SK-N-SH (cell line): ENCODE data around the gene CIPC. TPM values are rescaled to one million over a fixed set of nuclear protein-coding genes. Genes with fewer than 3 reads are reported as not detected.

ENCODE experiments used
- CTCF ChIA-PET: fragments of 300-600, 350-600 bp; formaldehyde crosslinking; extraction: SDS; loops from one replicate; lab custom pipeline; 2021; lab: Yijun Ruan, JAX
- POLR2A ChIA-PET: fragments of 350-600 bp; sonication (Branson Sonifier 250); formaldehyde crosslinking; extraction: SDS; loops from one replicate; lab custom pipeline; 2020; ENCODE audit warnings: antibody characterized with exemption, inconsistent platforms; lab: Yijun Ruan, JAX
- DNase-seq: peaks from one replicate; pipeline ENCODE4 v3.0.0; 2012
- H2AFZ ChIP-seq: fragments of 200-600 bp; sonication (generic); 2 replicates; pipeline ENCODE4 v1.8.1; 2016; ENCODE audit warnings: antibody characterized with exemption, mild to moderate bottlenecking, low read depth
- H3F3A ChIP-seq: fragments of 200-600 bp; sonication (generic); replicated peaks from 2 replicates; pipeline ENCODE3; 2016; ENCODE audit warnings: antibody characterized with exemption, mild to moderate bottlenecking; ENCODE audit not compliant: insufficient read depth
- H3K27ac ChIP-seq, 2 experiments: fragments of 200-500 bp in 1 of 2; fragments of 200-600 bp in 1 of 2; sonication (Bioruptor generic) in 1 of 2; sonication (generic), shearing (Covaris generic) in 1 of 2; 2 replicates each; pipeline versions ENCODE4 v1.5.1 to v1.6.1; 2014 to 2016; ENCODE audit warnings: low read depth in 2 of 2, inconsistent platforms in 1 of 2, low read length in 1 of 2, mild to moderate bottlenecking in 1 of 2, mixed read lengths in 1 of 2
- H3K27me3 ChIP-seq: fragments of 200-600 bp; sonication (generic), shearing (Covaris generic); 2 replicates; pipeline ENCODE4 v1.6.1; 2016; ENCODE audit warnings: mixed run types; ENCODE audit not compliant: insufficient read depth
- H3K36me3 ChIP-seq, 2 experiments: fragments of 200-500 bp in 1 of 2; fragments of 200-600 bp in 1 of 2; sonication (Bioruptor generic) in 1 of 2; sonication (generic) in 1 of 2; replicated peaks in 1 of 2; 2 replicates each; pipeline versions ENCODE3 to v1.5.1; 2014 to 2016; ENCODE audit warnings: low read length in 1 of 2, mild to moderate bottlenecking in 1 of 2; ENCODE audit not compliant: insufficient read depth in 2 of 2, control insufficient read depth in 1 of 2
- H3K4me1 ChIP-seq, 2 experiments: fragments of 200-500 bp in 1 of 2; fragments of 200-600 bp in 1 of 2; sonication (Bioruptor generic) in 1 of 2; sonication (generic), shearing (Covaris generic) in 1 of 2; 2 replicates each; pipeline versions ENCODE4 v1.5.1 to v1.6.1; 2014 to 2016; ENCODE audit warnings: low read depth in 1 of 2, low read length in 1 of 2, mixed run types in 1 of 2; ENCODE audit not compliant: insufficient read depth in 2 of 2, control insufficient read depth in 1 of 2
- H3K4me2 ChIP-seq: fragments of 200-600 bp; sonication (generic), shearing (Covaris generic); 2 replicates; pipeline ENCODE4 v1.6.1; 2017; ENCODE audit warnings: mixed run types
- H3K4me3 ChIP-seq, 2 experiments: fragments of 200-500 bp in 1 of 2; fragments of 200-600 bp in 1 of 2; sonication (Bioruptor generic) in 1 of 2; sonication (generic), shearing (Covaris generic) in 1 of 2; 2 replicates each; pipeline versions ENCODE4 v1.5.1 to v1.8.1; 2014 to 2016; ENCODE audit warnings: low read depth in 2 of 2, inconsistent platforms in 1 of 2, low read length in 1 of 2, mild to moderate bottlenecking in 1 of 2, mixed read lengths in 1 of 2, moderate library complexity in 1 of 2
- H3K79me2 ChIP-seq: fragments of 200-600 bp; sonication (generic); 2 replicates; pipeline ENCODE4 v1.8.1; 2017; ENCODE audit warnings: mild to moderate bottlenecking; ENCODE audit not compliant: insufficient read depth
- H3K9ac ChIP-seq: fragments of 200-600 bp; sonication (generic); 2 replicates; pipeline ENCODE4 v1.6.1; 2017; ENCODE audit warnings: mixed run types
- H3K9me2 ChIP-seq: fragments of 200-600 bp; sonication (generic); 2 replicates; pipeline ENCODE4 v1.6.1; 2017; ENCODE audit warnings: mixed run types
- H3K9me3 ChIP-seq: fragments of 200-600 bp; sonication (generic); 2 replicates; pipeline ENCODE4 v1.6.1; 2017; ENCODE audit warnings: mixed run types, mild to moderate bottlenecking, moderate library complexity
- H4K20me1 ChIP-seq: fragments of 200-600 bp; sonication (generic); 2 replicates; pipeline ENCODE4 v1.6.1; 2017; ENCODE audit warnings: mild to moderate bottlenecking, mixed run types; ENCODE audit not compliant: insufficient read depth
- CHD2 ChIP-seq: fragments of 150-350 bp; IDR thresholded peaks from 2 replicates; pipeline ENCODE4 v1.6.1; 2018; ENCODE audit warnings: low read length; ENCODE audit not compliant: partially characterized antibody
- FOSL2 ChIP-seq: IDR thresholded peaks from 2 replicates; pipeline ENCODE4 v1.4.0; 2012; ENCODE audit warnings: low read depth, mild to moderate bottlenecking, moderate library complexity, borderline replicate concordance
- FOXJ3 ChIP-seq: sonication (generic); formaldehyde crosslinking; IDR thresholded peaks from 2 replicates; pipeline ENCODE4 v1.5.1; 2020; ENCODE audit warnings: mild to moderate bottlenecking, missing genetic modification reagents
- FOXM1 ChIP-seq: IDR thresholded peaks from 2 replicates; pipeline ENCODE4 v1.4.0; 2012; ENCODE audit warnings: low read depth, mild to moderate bottlenecking
- GABPA ChIP-seq: IDR thresholded peaks from 2 replicates; pipeline ENCODE4 v1.4.0; 2012; ENCODE audit warnings: low read depth, mild to moderate bottlenecking
- IRF3 ChIP-seq: fragments of 150-350 bp; IDR thresholded peaks from 2 replicates; pipeline ENCODE4 v1.6.1; 2016; ENCODE audit warnings: mild to moderate bottlenecking, low read depth, low read length
- JUND ChIP-seq: IDR thresholded peaks from 2 replicates; pipeline ENCODE4 v1.4.0; 2012
- MEF2A ChIP-seq: IDR thresholded peaks from 2 replicates; pipeline ENCODE4 v1.4.0; 2012; ENCODE audit warnings: low read depth, borderline replicate concordance
- NFIC ChIP-seq: IDR thresholded peaks from 2 replicates; pipeline ENCODE4 v1.4.0; 2012; ENCODE audit warnings: borderline replicate concordance
- NRF1 ChIP-seq: IDR thresholded peaks from 2 replicates; pipeline ENCODE4 v1.6.1; 2012; ENCODE audit warnings: low read depth, mild to moderate bottlenecking, low read length
- PBX3 ChIP-seq: IDR thresholded peaks from 2 replicates; pipeline ENCODE4; 2012
- POLR2AphosphoS5 ChIP-seq: IDR thresholded peaks from 2 replicates; pipeline ENCODE4 v1.6.1; 2012; ENCODE audit warnings: low read depth, low read length
- RCOR1 ChIP-seq: fragments of 150-350 bp; IDR thresholded peaks from 2 replicates; pipeline ENCODE4 v1.6.1; 2017; ENCODE audit warnings: antibody characterized with exemption, low read length
- TAF1 ChIP-seq: IDR thresholded peaks from 2 replicates; pipeline ENCODE4 v1.6.1; 2012; ENCODE audit warnings: low read depth, mild to moderate bottlenecking, low read length, moderate library complexity, borderline replicate concordance
- TCF12 ChIP-seq: IDR thresholded peaks from 2 replicates; pipeline ENCODE4 v1.4.0; 2012
- WGBS: methylation state at CpG from one replicate; pipeline ENCODE4 v1.1.6; 2017; ENCODE audit warnings: low lambda C conversion rate; 5-methylcytosine and 5-hydroxymethylcytosine counted together
- polyA plus RNA-seq, 3 experiments: library from polyadenylated mRNA; depleted of rRNA; stranded (reverse); fragments of >200 nt; gene quantifications; 2 replicates each; pipeline ENCODE4 v1.2.3, GENCODE V29; 2012

The CIPC gene
- polyA plus RNA-seq, 1 of the 3 experiments (the other 2 are of a cell fraction), result 6.5 TPM

GRCh38 chr14:77067632-77068516, 30.2 kb upstream of the CIPC start (continued):
- TF ChIP-seq PBX3 (no peak), FOXM1 (no peak), FOXJ3 (no peak), RCOR1 (no peak)

- no peaks in the 10 kb centered on the region for H3K79me2 ChIP-seq
- ChIA-PET CTCF (interaction anchor here (0.6 to 18.3 kb wide), 35 partner anchors 8 to 359 kb away, joined by 3 to 764 read pairs (median 3); partner anchors contain the start of gene ZDHHC22), POLR2A (no interaction called here)
- H3K4me2 ChIP-seq, result no peak overlapping the region
- peaks cover 0 to 14% of the 10 kb centered on the region in 2 experiments; a peak in 2 of 4 replicates for H3K4me1 ChIP-seq
- H3K9me2 ChIP-seq, result no peaks in the 10 kb centered on the region
- H3F3A ChIP-seq, result no peaks in the 10 kb centered on the region
- H3K27ac ChIP-seq, result no peak overlapping the region
- DNase-seq, result no peak
- no peaks in the 10 kb centered on the region for H3K27me3 ChIP-seq
- no peak overlapping the region for H3K9ac ChIP-seq
- no peaks in the 10 kb centered on the region for H3K36me3 ChIP-seq
- no peak overlapping the region; a peak in 1 of 4 replicates for H3K4me3 ChIP-seq
- 53% methylated on average over 4 of the region's 5 CpGs for WGBS
- TF ChIP-seq FOXJ3, result no peak
- no peak for TF ChIP-seq JUND
- TF ChIP-seq POLR2AphosphoS5, result no peak
- no peak for TF ChIP-seq TCF12
- no peak for TF ChIP-seq CHD2
- TF ChIP-seq GABPA, result no peak
- TF ChIP-seq NRF1, result no peak
- TF ChIP-seq IRF3, result no peak
- no peak for TF ChIP-seq MEF2A
- TF ChIP-seq TAF1, result no peak
- TF ChIP-seq NFIC, result no peak
- TF ChIP-seq FOSL2, result no peak
- H3K9me3 ChIP-seq, result no peaks in the 10 kb centered on the region
- H2AFZ ChIP-seq, result no peak overlapping the region
- H4K20me1 ChIP-seq, result no peaks in the 10 kb centered on the region
Observed at GRCh38 chr14:77068517-77069200, 29.4 kb upstream of the CIPC start.
